Activated naive CD4-positive, alpha-beta T cell treated with anti-CD3 and anti-CD28 coated beads for 36 hours (primary cell): ENCODE results near the gene NIPA2. TPM values are rescaled to one million over a fixed set of nuclear protein-coding genes. Genes with fewer than 3 reads are reported as not detected.
"Not testable (repeated sequence)": the region's sequence is repeated elsewhere in the genome, so short reads cannot be mapped to it uniquely, and the experiment has no call there.

Experiments
- CTCF ChIA-PET: fragments of 350-600 bp; sonication (Branson Sonifier 250); formaldehyde crosslinking; loops from one replicate; lab custom pipeline; 2021; ENCODE audit warnings: antibody characterized with exemption; lab: Charles Lee
- DNase-seq: peaks from one replicate; pipeline ENCODE4 v3.0.0-alpha.2; 2020
- H3K27ac Mint-ChIP-seq: one replicate; pipeline ENCODE4 v1.8.0; 2021; ENCODE audit warnings: mild to moderate bottlenecking, mixed read lengths
- H3K27me3 Mint-ChIP-seq: one replicate; pipeline ENCODE4 v1.8.0; 2021; ENCODE audit warnings: low read depth, mixed read lengths
- H3K36me3 Mint-ChIP-seq: one replicate; pipeline ENCODE4 v1.8.0; 2021; ENCODE audit warnings: low read depth, mixed read lengths
- H3K4me1 Mint-ChIP-seq: one replicate; pipeline ENCODE4 v1.8.0; 2021; ENCODE audit warnings: low read depth, mixed read lengths
- H3K4me3 Mint-ChIP-seq: one replicate; pipeline ENCODE4 v1.8.0; 2021; ENCODE audit warnings: mild to moderate bottlenecking, moderate library complexity, mixed read lengths
- H3K9me3 Mint-ChIP-seq: one replicate; pipeline ENCODE4 v1.8.0; 2021; ENCODE audit warnings: mixed read lengths
- intact Hi-C: fragments of 100-400 bp; cut with micrococcal nuclease; formaldehyde crosslinking; loops from one replicate; pipeline ENCODE4 v1.15.1; 2023
- total RNA-seq, 2 experiments: library from RNA; stranded (reverse); gene quantifications; one replicate each; pipeline ENCODE4 v1.2.3, GENCODE V29; 2021

NIPA2 gene
- total RNA-seq, result 10 to 100 TPM; 47.0 to 47.9 TPM

DNA sequence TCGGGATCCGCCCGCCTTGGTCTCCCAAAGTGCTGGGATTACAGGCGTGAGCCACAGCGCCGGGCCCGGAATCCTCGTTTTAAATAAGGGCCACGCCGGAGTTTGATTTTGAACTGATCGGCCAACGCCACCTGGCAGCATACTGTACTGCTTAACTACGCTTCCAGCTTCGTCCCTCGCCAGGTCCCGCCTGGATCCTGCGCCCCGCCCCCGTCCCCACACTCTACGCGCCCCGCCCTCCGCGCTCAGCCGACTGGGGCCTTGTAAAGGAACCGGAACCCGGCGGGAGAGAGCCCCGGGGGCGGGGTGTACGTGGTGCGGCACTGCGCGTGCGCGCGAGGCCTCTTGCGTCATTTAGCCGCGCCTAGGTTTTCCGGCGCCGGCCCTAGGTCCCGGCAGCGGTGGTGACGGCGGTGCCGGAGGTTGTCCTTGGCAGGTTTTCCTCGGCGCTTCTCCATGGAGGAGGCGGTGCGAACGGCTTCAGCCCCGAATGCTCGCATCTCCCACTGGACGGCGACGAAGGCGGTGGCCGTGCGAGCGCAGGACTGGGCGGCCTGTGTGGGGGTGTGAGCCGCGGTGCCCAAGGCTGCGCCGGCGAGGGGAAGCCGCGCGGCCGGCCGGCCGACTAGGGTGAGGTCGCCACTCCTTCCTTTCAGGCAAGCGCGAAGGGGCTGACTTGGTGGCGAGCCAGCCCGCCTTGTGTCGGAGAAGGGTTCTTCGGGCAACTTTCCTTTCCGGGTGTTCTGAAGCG, at the start of gene NIPA2:
Gene NIPA2 (plus strand): TSS at position 375 of the 751 bp plus-strand sequence. CDS start 13,066 bp downstream, outside the sequence.
- H3K4me1 Mint-ChIP-seq, result peaks cover 24% of the 10 kb centered on the region
- H3K27ac Mint-ChIP-seq, result peak within 1 kb of the TSS; percentile 90
- H3K9me3 Mint-ChIP-seq, result no peaks in the 10 kb centered on the region
- H3K36me3 Mint-ChIP-seq, result peaks cover 22% of the 10 kb centered on the region
- CTCF ChIA-PET, result interaction anchor here (1.3 kb wide), 1 partner anchor 198 kb away, joined by 5 read pairs; no protein-coding TSS in a partner anchor
- H3K4me3 Mint-ChIP-seq, result peak within 1 kb of the TSS; percentile 95
- intact Hi-C loops, result loop anchor here (1.0 to 10.0 kb wide), 4 partner anchors 59 to 201 kb away; partner anchors contain the start of gene TUBGCP5
- no peaks in the 10 kb centered on the region for H3K27me3 Mint-ChIP-seq
- DNase-seq, result peak; percentile 97

DNA sequence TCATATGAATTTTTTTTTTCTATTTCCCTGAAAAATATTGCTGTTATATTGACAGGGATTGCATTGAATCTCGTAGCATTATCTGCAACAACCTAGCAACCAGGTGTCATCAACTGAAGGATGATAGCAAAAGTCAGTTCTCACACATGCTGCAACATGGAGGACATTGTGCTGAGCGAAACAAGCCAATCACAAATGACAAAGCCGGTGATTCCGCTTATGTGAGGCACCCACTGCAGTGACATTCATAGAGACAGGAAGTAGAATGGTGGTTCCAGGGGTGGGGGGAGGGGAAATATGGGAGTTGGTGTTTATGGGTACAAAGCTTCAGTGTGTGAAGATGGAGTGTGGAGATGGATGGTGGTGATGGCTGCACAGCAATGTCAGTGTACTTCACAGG, 44.4 kb upstream of the NIPA2 start:
- CTCF ChIA-PET, result no interaction called here
- Mint-ChIP-seq H3K4me3 (no peak overlapping the region), H3K27me3 (no peaks in the 10 kb centered on the region), H3K9me3 (peaks cover 3% of the 10 kb centered on the region), H3K36me3 (peaks cover 3% of the 10 kb centered on the region), H3K4me1 (peaks cover 42% of the 10 kb centered on the region), H3K27ac (no peak overlapping the region)
- intact Hi-C loops, result loop anchor here (10.0 kb wide), 1 partner anchor 49 kb away; no protein-coding TSS in a partner anchor
- no peak for DNase-seq

DNA sequence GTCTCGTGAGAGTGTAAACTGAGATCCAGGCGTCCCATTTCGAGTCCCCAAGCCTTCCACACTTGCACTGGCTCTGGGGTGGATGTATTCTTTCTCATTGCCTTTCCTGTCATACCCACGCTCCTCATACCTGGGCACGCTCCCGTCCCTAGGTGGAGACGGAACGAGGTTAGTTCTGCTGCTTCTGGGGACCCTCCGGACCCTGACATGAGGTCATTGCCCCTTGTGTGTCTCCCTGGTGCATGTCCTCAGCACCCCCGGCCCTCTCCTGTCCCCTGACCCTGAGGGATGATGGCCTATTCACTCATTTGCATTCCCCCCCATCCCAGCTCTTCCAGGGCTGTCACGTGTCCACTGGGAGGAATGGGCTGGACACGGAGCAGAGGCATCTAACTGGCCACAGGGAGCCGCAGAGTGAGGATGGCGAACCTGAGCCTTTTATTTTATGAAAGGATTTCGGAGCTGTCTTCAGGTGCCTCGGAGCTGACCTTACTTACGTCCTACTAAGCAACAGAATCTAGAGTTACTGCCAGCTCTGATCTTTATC, 43.8 kb upstream of the NIPA2 start:
- Mint-ChIP-seq H3K27me3 (no peaks in the 10 kb centered on the region), H3K4me3 (no peak overlapping the region), H3K4me1 (peaks cover 42% of the 10 kb centered on the region), H3K9me3 (no peaks in the 10 kb centered on the region), H3K36me3 (no peaks in the 10 kb centered on the region), H3K27ac (no peak overlapping the region)
- no peak for DNase-seq
- CTCF ChIA-PET, result no interaction called here
- intact Hi-C loops, result loop anchor here (10.0 kb wide), 1 partner anchor 50 kb away; no protein-coding TSS in a partner anchor

DNA sequence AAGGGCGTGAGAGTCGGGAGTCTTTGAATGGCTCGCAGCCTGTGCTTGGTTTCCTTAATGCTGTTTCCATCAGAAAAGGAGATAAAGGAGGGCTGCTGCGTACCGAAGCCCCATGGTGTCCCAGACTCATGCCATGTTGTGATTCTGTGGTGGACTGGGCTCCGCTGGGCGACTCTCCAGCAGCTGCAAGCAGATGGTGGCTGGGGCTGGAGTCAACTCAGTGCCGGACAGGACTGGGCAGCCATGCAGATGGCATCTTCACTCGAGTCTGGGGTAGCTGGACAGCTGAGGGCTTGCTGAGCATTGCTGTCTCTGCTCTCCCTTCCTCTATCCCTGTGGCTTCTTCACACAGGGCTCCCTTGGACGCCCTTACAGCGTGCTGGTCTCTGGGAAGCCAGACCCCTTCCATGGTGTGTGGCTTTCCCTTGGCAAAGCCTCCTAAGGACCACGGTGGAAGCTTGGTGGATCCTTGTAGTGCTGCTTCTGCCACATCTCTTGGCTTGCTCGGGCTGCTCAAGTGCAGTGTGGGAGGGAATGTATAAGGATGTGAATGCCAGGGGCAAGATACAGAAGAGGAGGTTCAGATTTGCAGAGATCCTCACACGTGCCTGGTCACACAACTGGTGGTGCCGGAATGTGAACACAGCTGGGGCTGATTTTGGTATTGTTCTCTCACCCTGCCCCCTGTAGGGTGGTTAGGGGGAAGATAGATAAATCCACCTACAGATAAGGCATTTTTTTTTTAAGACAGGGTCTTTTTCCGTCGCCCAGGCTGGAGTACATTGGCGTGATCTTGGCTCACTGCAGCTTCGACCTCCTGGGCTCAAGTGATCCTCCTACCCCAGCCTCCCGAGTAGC, 43.0 kb upstream of the NIPA2 start:
- Mint-ChIP-seq H3K27ac (no peak overlapping the region), H3K4me3 (no peak overlapping the region), H3K9me3 (no peaks in the 10 kb centered on the region), H3K4me1 (peaks cover 45% of the 10 kb centered on the region), H3K27me3 (no peaks in the 10 kb centered on the region), H3K36me3 (no peaks in the 10 kb centered on the region)
- CTCF ChIA-PET, result interaction anchor here (0.9 kb wide), 1 partner anchor 10 kb away, joined by 4 read pairs; no protein-coding TSS in a partner anchor
- intact Hi-C loops, result loop anchor here (2.0 to 10.0 kb wide), 3 partner anchors 15 to 131 kb away; no protein-coding TSS in a partner anchor
- DNase-seq, result no peak

DNA sequence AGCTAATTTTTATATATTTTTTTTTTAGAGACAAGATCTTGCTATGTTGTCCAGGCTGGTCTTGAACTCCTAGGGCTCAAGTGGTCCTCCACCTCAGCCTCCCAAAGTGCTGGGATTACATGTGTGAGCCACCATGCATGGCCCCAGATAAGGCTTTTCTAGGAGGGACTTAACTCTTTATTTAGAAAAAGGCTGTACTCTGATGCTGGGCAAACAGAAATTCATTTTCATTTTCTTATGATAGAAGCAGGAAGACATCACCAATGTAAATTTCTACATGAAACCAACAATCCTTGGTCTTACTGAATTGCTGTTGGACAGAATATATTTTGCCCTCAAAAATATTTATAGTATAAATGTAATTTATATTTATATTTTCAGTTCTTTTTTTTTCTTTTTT, 42.4 kb upstream of the NIPA2 start:
- DNase-seq, result no peak
- H3K4me1 Mint-ChIP-seq, result peaks cover 42% of the 10 kb centered on the region
- CTCF ChIA-PET, result interaction anchor here (0.9 kb wide), 1 partner anchor 10 kb away, joined by 4 read pairs; no protein-coding TSS in a partner anchor
- no peaks in the 10 kb centered on the region for H3K27me3 Mint-ChIP-seq
- no peak overlapping the region for H3K27ac Mint-ChIP-seq
- no peaks in the 10 kb centered on the region for H3K36me3 Mint-ChIP-seq
- no peaks in the 10 kb centered on the region for H3K9me3 Mint-ChIP-seq
- H3K4me3 Mint-ChIP-seq, result no peak overlapping the region
- intact Hi-C loops, result loop anchor here (2.0 to 10.0 kb wide), 3 partner anchors 15 to 131 kb away; no protein-coding TSS in a partner anchor

DNA sequence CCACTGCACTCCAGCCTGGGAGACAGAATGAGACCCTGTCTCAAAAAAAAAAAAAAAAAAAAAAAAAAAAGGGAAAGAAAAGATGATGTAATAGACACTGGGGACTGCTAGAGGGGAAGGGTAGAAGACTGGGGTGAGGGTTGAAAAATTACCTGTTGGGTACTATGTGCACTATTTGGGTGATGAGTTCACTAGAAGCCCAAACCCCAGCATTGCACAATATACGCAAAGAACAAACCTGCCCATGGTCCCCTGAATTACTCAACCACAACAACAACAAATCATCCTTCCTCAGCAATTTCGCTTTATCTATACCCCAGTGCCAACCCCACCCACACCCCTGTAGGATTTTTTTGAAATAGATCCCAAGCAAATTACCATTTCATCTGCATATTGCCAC, 38.6 kb upstream of the NIPA2 start:
- no peaks in the 10 kb centered on the region for H3K36me3 Mint-ChIP-seq
- CTCF ChIA-PET, result no interaction called here
- H3K27me3 Mint-ChIP-seq, result no peaks in the 10 kb centered on the region
- intact Hi-C loops, result loop anchor here (2.0 to 10.0 kb wide), 2 partner anchors 29 to 55 kb away; no protein-coding TSS in a partner anchor
- H3K4me1 Mint-ChIP-seq, result peaks cover 28% of the 10 kb centered on the region
- no peak for DNase-seq
- no peak overlapping the region for H3K27ac Mint-ChIP-seq
- no peaks in the 10 kb centered on the region for H3K9me3 Mint-ChIP-seq
- no peak overlapping the region for H3K4me3 Mint-ChIP-seq

DNA sequence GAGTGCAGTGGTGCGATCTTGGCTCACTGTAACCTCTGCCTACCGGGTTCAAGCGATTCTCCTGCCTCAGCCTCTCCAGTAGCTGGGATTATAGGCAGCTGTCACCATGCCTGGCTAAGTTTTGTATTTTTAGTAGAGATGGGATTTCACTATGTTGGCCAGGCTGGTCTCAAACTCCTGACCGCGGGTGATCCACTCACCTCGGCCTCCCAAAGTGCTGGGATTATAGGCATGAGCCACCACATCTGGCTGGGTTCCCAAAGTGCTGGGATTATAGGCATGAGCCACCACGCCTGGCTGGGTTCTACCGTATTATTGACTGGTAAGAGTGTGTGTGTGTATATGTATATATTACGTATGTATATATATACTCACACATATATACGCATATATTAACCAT, 35.5 kb upstream of the NIPA2 start:
- H3K4me1 Mint-ChIP-seq, H3K4me3 Mint-ChIP-seq, DNase-seq, H3K27ac Mint-ChIP-seq, intact Hi-C loops, H3K27me3 Mint-ChIP-seq, H3K36me3 Mint-ChIP-seq, H3K9me3 Mint-ChIP-seq: not testable (repeated sequence)
- CTCF ChIA-PET, result interaction anchor here (0.6 kb wide), 1 partner anchor 97 kb away, joined by 4 read pairs; no protein-coding TSS in a partner anchor

DNA sequence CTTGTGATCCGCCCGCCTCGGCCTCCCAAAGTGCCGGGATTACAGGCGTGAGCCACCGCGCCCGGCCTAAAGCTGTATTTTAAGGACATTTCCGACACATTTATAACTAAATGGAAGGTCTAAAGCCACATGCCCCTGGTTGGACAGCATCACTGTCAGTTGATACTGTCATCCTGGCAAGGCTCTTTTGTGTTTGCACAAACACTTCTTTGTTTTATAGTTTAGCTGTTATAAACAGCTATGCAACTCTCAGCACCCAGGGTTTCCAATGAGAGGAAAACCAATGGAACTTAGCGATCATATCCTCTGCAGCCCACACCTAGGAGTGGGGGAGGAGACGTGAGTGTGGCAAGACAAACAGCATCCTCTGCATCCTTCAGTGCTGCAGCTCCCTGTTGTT, 32.3 kb upstream of the NIPA2 start:
- no peaks in the 10 kb centered on the region for H3K36me3 Mint-ChIP-seq
- DNase-seq, result no peak
- CTCF ChIA-PET, result no interaction called here
- H3K4me3 Mint-ChIP-seq, result no peak overlapping the region
- H3K27ac Mint-ChIP-seq, result no peak overlapping the region
- H3K4me1 Mint-ChIP-seq, result peaks cover 1% of the 10 kb centered on the region
- intact Hi-C loops, result no loop called here
- H3K27me3 Mint-ChIP-seq, result no peaks in the 10 kb centered on the region
- H3K9me3 Mint-ChIP-seq, result no peaks in the 10 kb centered on the region

DNA sequence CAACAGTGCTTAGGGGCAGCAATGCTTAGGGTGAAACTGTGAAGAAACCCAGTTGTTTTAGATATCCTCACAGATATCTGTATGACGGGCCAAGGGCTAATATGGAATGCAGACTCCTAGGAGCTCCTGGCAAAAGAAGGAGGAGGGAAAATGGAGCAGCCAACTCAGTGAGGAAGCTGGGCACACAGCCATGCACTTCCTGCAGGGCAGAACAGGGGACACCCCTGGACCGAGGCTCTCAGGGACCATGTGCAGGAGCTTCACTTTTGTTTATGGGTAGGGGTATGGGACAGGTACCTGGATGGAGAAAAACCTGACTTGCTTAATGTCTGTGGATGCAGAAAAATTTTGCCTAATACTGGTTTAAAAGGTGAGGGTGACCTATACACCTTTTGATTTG, 31.8 kb upstream of the NIPA2 start:
- H3K9me3 Mint-ChIP-seq, result no peaks in the 10 kb centered on the region
- CTCF ChIA-PET, result no interaction called here
- no peaks in the 10 kb centered on the region for H3K27me3 Mint-ChIP-seq
- DNase-seq, result no peak
- H3K36me3 Mint-ChIP-seq, result no peaks in the 10 kb centered on the region
- H3K27ac Mint-ChIP-seq, result no peak overlapping the region
- intact Hi-C loops, result no loop called here
- no peak overlapping the region for H3K4me3 Mint-ChIP-seq
- H3K4me1 Mint-ChIP-seq, result no peaks in the 10 kb centered on the region

DNA sequence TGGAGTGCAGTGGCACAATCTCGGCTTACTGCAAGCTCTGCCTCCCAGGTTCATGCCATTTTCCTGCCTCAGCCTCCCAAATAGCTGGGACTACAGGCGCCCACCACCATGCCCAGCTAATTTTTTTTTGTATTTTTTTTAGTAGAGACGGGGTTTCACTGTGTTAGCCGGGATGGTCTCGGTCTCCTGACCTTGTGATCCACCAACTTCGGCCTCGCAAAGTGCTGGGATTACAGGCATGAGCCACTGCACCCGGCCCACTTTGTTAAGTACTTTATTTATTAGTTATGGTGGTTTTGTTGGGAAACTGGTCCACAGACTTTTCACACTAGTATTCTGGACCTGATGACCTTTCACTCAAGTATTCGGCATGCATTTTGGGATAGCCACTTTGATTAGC, 30.6 kb upstream of the NIPA2 start:
- intact Hi-C loops, CTCF ChIA-PET, DNase-seq: not testable (repeated sequence)

DNA sequence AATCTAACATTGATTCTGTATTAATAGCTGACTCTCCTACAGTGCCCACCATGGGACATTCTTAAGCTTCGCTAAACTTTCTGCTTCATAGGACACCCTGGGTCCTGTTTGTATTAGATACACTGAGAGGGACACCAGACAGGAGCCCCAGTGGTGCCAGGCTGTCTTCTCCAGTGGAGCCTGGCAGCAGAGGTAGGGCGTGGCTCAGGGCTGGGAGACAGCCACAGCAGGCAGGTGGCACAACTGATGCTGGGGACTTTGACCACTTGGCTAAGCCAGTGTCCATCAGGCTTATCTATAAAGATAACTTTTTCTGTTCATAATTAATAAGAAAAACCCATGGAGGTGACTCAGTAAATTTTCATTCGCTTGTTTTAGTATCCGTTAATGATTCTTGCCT, 30.2 kb upstream of the NIPA2 start:
- no peak overlapping the region for H3K4me3 Mint-ChIP-seq
- CTCF ChIA-PET, result no interaction called here
- no peak for DNase-seq
- intact Hi-C loops, result no loop called here
- H3K36me3 Mint-ChIP-seq, result no peaks in the 10 kb centered on the region
- H3K27ac Mint-ChIP-seq, result no peak overlapping the region
- no peaks in the 10 kb centered on the region for H3K4me1 Mint-ChIP-seq
- H3K9me3 Mint-ChIP-seq, result no peaks in the 10 kb centered on the region
- no peaks in the 10 kb centered on the region for H3K27me3 Mint-ChIP-seq

More for the DNA sequence above, 30.6 kb upstream of the NIPA2 start:
- H3K27ac Mint-ChIP-seq, H3K27me3 Mint-ChIP-seq, H3K4me3 Mint-ChIP-seq, H3K9me3 Mint-ChIP-seq, H3K36me3 Mint-ChIP-seq, H3K4me1 Mint-ChIP-seq: not testable (repeated sequence)

DNA sequence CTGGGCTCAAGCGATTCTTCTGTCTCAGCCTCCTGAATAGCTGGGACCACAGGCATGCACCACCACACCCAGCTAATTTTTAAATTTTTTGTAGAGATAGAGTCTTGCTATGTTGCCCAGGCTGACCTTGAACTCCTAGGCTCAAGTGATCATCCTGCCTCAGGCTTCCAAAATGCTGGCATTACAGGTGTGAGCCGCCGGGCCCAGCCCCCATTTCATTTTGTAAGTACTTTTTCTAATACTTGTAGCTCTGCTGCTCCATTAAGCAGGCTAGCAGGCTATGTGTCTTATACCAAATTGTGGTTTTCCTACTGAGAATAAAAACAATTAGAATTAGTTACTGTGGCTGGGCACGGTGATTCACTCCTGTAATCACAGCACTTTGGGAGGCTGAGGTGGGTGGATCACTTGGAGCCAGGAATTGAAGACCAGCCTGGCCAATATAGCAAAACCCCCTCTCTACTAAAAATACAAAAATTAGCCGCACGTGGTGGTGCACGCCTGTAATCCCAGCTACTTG, 29.6 kb upstream of the NIPA2 start:
- H3K36me3 Mint-ChIP-seq, result no peaks in the 10 kb centered on the region
- H3K4me1 Mint-ChIP-seq, result no peaks in the 10 kb centered on the region
- H3K27me3 Mint-ChIP-seq, result no peaks in the 10 kb centered on the region
- intact Hi-C loops, result no loop called here
- no peaks in the 10 kb centered on the region for H3K9me3 Mint-ChIP-seq
- DNase-seq, result no peak
- no peak overlapping the region for H3K27ac Mint-ChIP-seq
- CTCF ChIA-PET, result no interaction called here
- H3K4me3 Mint-ChIP-seq, result no peak overlapping the region
